ENCODE results near the gene MAPK1IP1L. TPM values are rescaled to one million over a fixed set of nuclear protein-coding genes. Genes with fewer than 3 reads are reported as not detected.

Gene MAPK1IP1L
- total and polyA plus RNA-seq, 2 of the 13 experiments (the other 11 are each of a cell fraction or from before 2014, with no cell fraction given): 27.8 to 68.4 TPM

- no peaks in the 10 kb centered on the region for H3K9me3 ChIP-seq (ENCODE audit: low read length)
- in situ Hi-C loops (cut with HindIII; ENCODE audit: extremely low pct_ligation_motif_present, low pct_unique_long_range_greater_than_20kb): no loop called here
- H3K4me3 ChIP-seq (replicated peaks in 1 of 3; ENCODE audit: insufficient read depth in 1 of 3, low read depth in 2 of 3, low read length in 3 of 3): peak overlapping the region; percentile 76 to 99 (median 94)
- H3K4me2 ChIP-seq (ENCODE audit: low read depth, low read length): peak overlapping the region; percentile 72
- H4K20me1 ChIP-seq (ENCODE audit: insufficient read depth, low read length): peaks cover 33% of the 10 kb centered on the region
- ATAC-seq: no peak
- POLR2A ChIA-PET: interaction anchor here (0.8 to 3.0 kb wide), 7 partner anchors 8 to 51 kb away, joined by 3 to 47 read pairs (median 14); partner anchors contain the start of genes SOCS4 and WDHD1
- no peak for FAIRE-seq
- peak overlapping the region; percentile 100 for H3K9ac ChIP-seq (ENCODE audit: insufficient read depth, low read depth, low read length)
- peaks cover 0 to 3% of the 10 kb centered on the region in 2 experiments; a peak in 3 of 5 replicates for H3K36me3 ChIP-seq (replicated peaks in 1 of 2; ENCODE audit: control insufficient read depth in 1 of 2, insufficient read depth in 2 of 2, low read length in 2 of 2)
- no peak for DNase-seq (ENCODE audit: low spot score)
- TSS peak; percentile 60 for BruUV-seq (replicated peaks)
- no peaks in the 10 kb centered on the region; a peak in 1 of 5 replicates for H3K27me3 ChIP-seq (ENCODE audit: control insufficient read depth in 1 of 2, insufficient read depth in 2 of 2, low read length in 2 of 2)
- WGBS (ENCODE audit: low lambda C conversion rate): 3% methylated on average over 14 of the region's 14 CpGs
- peaks cover 52% of the 10 kb centered on the region for H3K79me2 ChIP-seq (ENCODE audit: insufficient read depth, low read length)
- CTCF ChIA-PET (ENCODE audit: low intra/inter-chr PET ratio, low total read pairs): no interaction called here
- H2AFZ ChIP-seq (ENCODE audit: low read length): no peak overlapping the region
- intact Hi-C loops (cut with micrococcal nuclease; ENCODE audit: unreplicated experiment): no loop called here
- peak overlapping the region; percentile 99 for H3K27ac ChIP-seq (ENCODE audit: extremely low read length, insufficient read depth, low read length)
- TF ChIP-seq ZNF720 (CRISPR knock-in tag; IDR thresholded peaks at IDR 0.05) (no peak), ZBTB34 (CRISPR knock-in tag; IDR thresholded peaks at IDR 0.05) (no peak), ZBTB4 (CRISPR knock-in tag; IDR thresholded peaks at IDR 0.05; ENCODE audit: borderline replicate concordance) (no peak), ZNF552 (CRISPR knock-in tag; IDR thresholded peaks at IDR 0.05; ENCODE audit: borderline replicate concordance) (no peak), KDM5A (IDR thresholded peaks at IDR 0.05; ENCODE audit: borderline replicate concordance, low read length) (0 out of 2 replicates have a peak, but pooled peaks have one; percentile 5), SRY (CRISPR knock-in tag; IDR thresholded peaks at IDR 0.05) (no peak), ZNF3 (CRISPR knock-in tag; IDR thresholded peaks at IDR 0.05) (no peak), NFYC (CRISPR knock-in tag; IDR thresholded peaks at IDR 0.05) (no peak), RAD51 (IDR thresholded peaks at IDR 0.05; ENCODE audit: borderline replicate concordance) (no peak), GATAD2A (CRISPR knock-in tag; IDR thresholded peaks at IDR 0.05) (0 out of 2 replicates have a peak, but pooled peaks have one; percentile 3), MBNL3 (CRISPR knock-in tag; conservative IDR thresholded peaks at IDR 0.05) (no peak), NR2F6 (IDR thresholded peaks at IDR 0.05) (no peak), NR2F6 (CRISPR knock-in tag; IDR thresholded peaks at IDR 0.05) (no peak), FOXA3 (CRISPR knock-in tag; IDR thresholded peaks at IDR 0.05) (no peak), ZNF331 (CRISPR knock-in tag; IDR thresholded peaks at IDR 0.05) (no peak), SP4 (CRISPR knock-in tag; IDR thresholded peaks at IDR 0.05) (no peak)
- H3K4me1 ChIP-seq (ENCODE audit: insufficient read depth, low read length): peaks cover 46% of the 10 kb centered on the region
These were observed 953 bp downstream of the MAPK1IP1L start for GRCh38 chr14:55052269-55052930.

Data from HepG2 (cell line).